ENCODE measurements around the gene FOXJ1.

FOXJ1 gene

GRCh38 chr17:76123749-76124581 is 17.1 kb downstream of the FOXJ1 start:
- DNase-seq: no peak

- DNase-seq: no peak
Measured at GRCh38 chr17:76123191-76123499, 17.9 kb downstream of the FOXJ1 start.

GRCh38 chr17:76122431-76123190 is 18.4 kb downstream of the FOXJ1 start:
- no peak for DNase-seq

- DNase-seq: no peak
Measured at GRCh38 chr17:76121932-76122430, 19.1 kb downstream of the FOXJ1 start.

GRCh38 chr17:76120658-76121008 is 20.4 kb downstream of the FOXJ1 start:
- no peak for DNase-seq

- no peak for DNase-seq
Measured at GRCh38 chr17:76119409-76120371, 21.4 kb downstream of the FOXJ1 start.

GRCh38 chr17:76115138-76115754 is 25.8 kb downstream of the FOXJ1 start:
- DNase-seq: no peak

GRCh38 chr17:76111956-76112355 is 29.1 kb downstream of the FOXJ1 start:
- DNase-seq: no peak

- DNase-seq: peak in 1 of 2 experiments; percentile 55
Measured at GRCh38 chr17:76107509-76107908, 33.5 kb downstream of the FOXJ1 start.

GRCh38 chr17:76106703-76107102 is 34.3 kb downstream of the FOXJ1 start:
- DNase-seq: peak in 1 of 2 experiments; percentile 29

- DNase-seq: no peak
Measured at GRCh38 chr17:76104896-76105231, 36.2 kb downstream of the FOXJ1 start.

- DNase-seq: no peak
Measured at GRCh38 chr17:76104140-76104895, 36.7 kb downstream of the FOXJ1 start.

GRCh38 chr17:76103274-76104139 is 37.5 kb downstream of the FOXJ1 start, which contains the start of gene EXOC7:
Gene EXOC7 (minus strand): TSS chr17:76103787. CDS start chr17:76103692, 95 bp downstream.
- peak; percentile 97 to 98 for DNase-seq

GRCh38 chr17:76102944-76103273 is 38.1 kb downstream of the FOXJ1 start:
- no peak for DNase-seq

GRCh38 chr17:76097716-76098295 is 43.2 kb downstream of the FOXJ1 start:
- DNase-seq: no peak

- DNase-seq: no peak
Measured at GRCh38 chr17:76095943-76096342, 45.1 kb downstream of the FOXJ1 start.

GRCh38 chr17:76094046-76094445 is 47.0 kb downstream of the FOXJ1 start:
- no peak for DNase-seq

GRCh38 chr17:76092526-76093413 is 48.3 kb downstream of the FOXJ1 start:
- DNase-seq: no peak

- no peak for DNase-seq
Measured at GRCh38 chr17:76091526-76092286, 49.3 kb downstream of the FOXJ1 start.

Measured in NCI-H524 (cell line).